MCF 10A (cell line): ENCODE data around the gene STAT5A. TPM values are rescaled to one million over a fixed set of nuclear protein-coding genes. Genes with fewer than 3 reads are reported as not detected.
A peak's percentile ranks its signal among the peaks of the same experiment; 100 is the strongest.

Source experiments
- BruUV-seq: library from RNA; stranded (reverse); fragments of 400-500 nt; replicated peaks from 2 replicates; lab custom pipeline; 2021; lab: Mats Ljungman, UMichigan
- CTCF ChIA-PET: fragments of 300-600 bp; sonication (Branson Sonifier 250); formaldehyde crosslinking; extraction: SDS; loops from one replicate; lab custom pipeline; 2021; ENCODE audit warnings: antibody characterized with exemption, inconsistent platforms; lab: Yijun Ruan, JAX
- POLR2A ChIA-PET: fragments of 300-600, 350-650 bp; sonication (Branson Sonifier 250); formaldehyde crosslinking; extraction: SDS; loops from one replicate; lab custom pipeline; 2020; ENCODE audit warnings: antibody characterized with exemption, inconsistent platforms; lab: Yijun Ruan, JAX
- DNase-seq: peaks from one replicate; pipeline ENCODE4 v3.0.0-alpha.2; 2018; ENCODE audit not compliant: unreplicated experiment
- H3K27ac Mint-ChIP-seq: one replicate; pipeline ENCODE4 v1.8.0; 2022; ENCODE audit warnings: mild to moderate bottlenecking, low read depth, mixed read lengths; ENCODE audit not compliant: unreplicated experiment
- H3K27me3 Mint-ChIP-seq: one replicate; pipeline ENCODE4 v1.8.0; 2022; ENCODE audit warnings: mixed read lengths; ENCODE audit not compliant: insufficient read depth, unreplicated experiment
- H3K36me3 Mint-ChIP-seq: one replicate; pipeline ENCODE4 v1.8.0; 2022; ENCODE audit warnings: mild to moderate bottlenecking, moderate library complexity, mixed read lengths; ENCODE audit not compliant: insufficient read depth, unreplicated experiment
- H3K4me1 Mint-ChIP-seq: one replicate; pipeline ENCODE4 v1.8.0; 2022; ENCODE audit warnings: mixed read lengths; ENCODE audit not compliant: insufficient read depth, unreplicated experiment
- H3K4me3 Mint-ChIP-seq: one replicate; pipeline ENCODE4 v1.8.0; 2022; ENCODE audit warnings: mild to moderate bottlenecking, moderate library complexity, mixed read lengths; ENCODE audit not compliant: unreplicated experiment
- H3K9me3 Mint-ChIP-seq: one replicate; pipeline ENCODE4 v1.8.0; 2022; ENCODE audit warnings: mixed read lengths; ENCODE audit not compliant: unreplicated experiment
- CTCF ChIP-seq: fragments of 200-600 bp; IDR thresholded peaks from one replicate; pipeline ENCODE4 v1.8.0; 2022; ENCODE audit warnings: antibody characterized with exemption, mild to moderate bottlenecking; ENCODE audit not compliant: unreplicated experiment
- intact Hi-C: fragments of 100-400 bp; cut with micrococcal nuclease; formaldehyde crosslinking; loops from 2 replicates; pipeline ENCODE4 v1.14.1; 2022
- total RNA-seq: library from RNA; stranded (reverse); gene quantifications from 2 replicates; pipeline ENCODE4 v1.2.3, GENCODE V29; 2022

The STAT5A gene
- total RNA-seq, 1 experiment from 2014 or later: 1.0 TPM

GRCh38 chr17:42284566-42284965 lies 3.7 kb upstream of the STAT5A start:
- H3K4me1 Mint-ChIP-seq: peaks cover 8% of the 10 kb centered on the region
- no TSS peak for BruUV-seq
- intact Hi-C loops: no loop called here
- ChIA-PET POLR2A (no interaction called here), CTCF (interaction anchor here (0.6 kb wide), 1 partner anchor 11 kb away, joined by 3 read pairs; no protein-coding TSS in a partner anchor)
- no peaks in the 10 kb centered on the region for H3K36me3 Mint-ChIP-seq
- no peak overlapping the region for H3K4me3 Mint-ChIP-seq
- no peak overlapping the region for H3K27ac Mint-ChIP-seq
- DNase-seq: no peak
- no peaks in the 10 kb centered on the region for H3K9me3 Mint-ChIP-seq
- H3K27me3 Mint-ChIP-seq: peaks cover 14% of the 10 kb centered on the region
- TF ChIP-seq CTCF: no peak

GRCh38 chr17:42285346-42286050 lies 2.8 kb upstream of the STAT5A start:
- ChIA-PET POLR2A (interaction anchor here (0.6 to 1.4 kb wide), 2 partner anchors 8 to 16 kb away, joined by 4 to 7 read pairs; no protein-coding TSS in a partner anchor), CTCF (interaction anchor here (0.5 kb wide), 1 partner anchor 123 kb away, joined by 4 read pairs; no protein-coding TSS in a partner anchor)
- peaks cover 14% of the 10 kb centered on the region for H3K27me3 Mint-ChIP-seq
- TF ChIP-seq CTCF: no peak
- H3K27ac Mint-ChIP-seq: no peak overlapping the region
- no peaks in the 10 kb centered on the region for H3K4me1 Mint-ChIP-seq
- intact Hi-C loops: no loop called here
- no peaks in the 10 kb centered on the region for H3K36me3 Mint-ChIP-seq
- H3K4me3 Mint-ChIP-seq: no peak overlapping the region
- no peaks in the 10 kb centered on the region for H3K9me3 Mint-ChIP-seq
- BruUV-seq: no TSS peak
- DNase-seq: no peak

- peak overlapping the region; percentile 47 for H3K4me3 Mint-ChIP-seq
- peaks cover 14% of the 10 kb centered on the region for H3K27me3 Mint-ChIP-seq
- H3K9me3 Mint-ChIP-seq: no peaks in the 10 kb centered on the region
- no peaks in the 10 kb centered on the region for H3K4me1 Mint-ChIP-seq
- no TSS peak for BruUV-seq
- H3K36me3 Mint-ChIP-seq: no peaks in the 10 kb centered on the region
- TF ChIP-seq CTCF: no peak
- no peak overlapping the region for H3K27ac Mint-ChIP-seq
- intact Hi-C loops: no loop called here
- ChIA-PET CTCF (interaction anchor here (0.6 kb wide), 2 partner anchors 49 to 75 kb away, joined by 3 read pairs; no protein-coding TSS in a partner anchor), POLR2A (interaction anchor here (0.6 to 1.4 kb wide), 3 partner anchors 9 to 27 kb away, joined by 3 to 7 read pairs (median 3); partner anchors contain the start of gene STAT5B)
- no peak for DNase-seq
These were observed 1.7 kb upstream of the STAT5A start for GRCh38 chr17:42286411-42287221.
